Osteoblast (primary cell): ENCODE data around the gene INSM1. TPM values are rescaled to one million over a fixed set of nuclear protein-coding genes. Genes with fewer than 3 reads are reported as not detected.

ENCODE experiments used
- DNase-seq: peaks from one replicate; pipeline ENCODE4 v3.0.0; 2011; ENCODE audit warnings: low spot score, mixed read lengths; ENCODE audit not compliant: insufficient read length; ENCODE audit errors: missing footprints
- H2AFZ ChIP-seq: 2 replicates; pipeline ENCODE4 v1.6.0; 2011; ENCODE audit warnings: mild to moderate bottlenecking, low read length
- H3K27ac ChIP-seq: 2 replicates; pipeline ENCODE4 v1.5.1; 2011; ENCODE audit warnings: mild to moderate bottlenecking, low read depth, low read length, moderate library complexity
- H3K27me3 ChIP-seq: 2 replicates; pipeline ENCODE4 v1.6.0; 2012; ENCODE audit warnings: mild to moderate bottlenecking, control low read depth, inconsistent platforms, low read length, moderate library complexity; ENCODE audit not compliant: insufficient read depth
- H3K36me3 ChIP-seq: 2 replicates; pipeline ENCODE4 v1.5.1; 2011; ENCODE audit warnings: mild to moderate bottlenecking, low read length, control low read depth, moderate library complexity; ENCODE audit not compliant: insufficient read depth
- H3K4me1 ChIP-seq: 2 replicates; pipeline ENCODE4 v1.5.1; 2011; ENCODE audit warnings: mild to moderate bottlenecking, low read length, control low read depth, moderate library complexity; ENCODE audit not compliant: insufficient read depth
- H3K4me2 ChIP-seq: 2 replicates; pipeline ENCODE4 v1.6.0; 2011; ENCODE audit warnings: mild to moderate bottlenecking, low read length; ENCODE audit not compliant: insufficient read depth
- H3K4me3 ChIP-seq: fragments of 200-600 bp; sonication (generic); 3 replicates; pipeline ENCODE4 v1.5.1; 2012; ENCODE audit warnings: mild to moderate bottlenecking, low read length, inconsistent platforms; ENCODE audit not compliant: insufficient read depth
- H3K79me2 ChIP-seq: 2 replicates; pipeline ENCODE4 v1.6.0; 2012; ENCODE audit warnings: mild to moderate bottlenecking, low read length, control low read depth, inconsistent platforms; ENCODE audit not compliant: insufficient read depth
- H3K9me3 ChIP-seq: 2 replicates; pipeline ENCODE4 v1.5.1; 2011; ENCODE audit warnings: low read depth, low read length, control low read depth
- H4K20me1 ChIP-seq: 2 replicates; pipeline ENCODE4 v1.6.0; 2012; ENCODE audit warnings: mild to moderate bottlenecking, low read length, control low read depth; ENCODE audit not compliant: insufficient read depth
- total RNA-seq: library from RNA; depleted of rRNA; stranded (reverse); fragments of >200 nt; gene quantifications from 2 replicates; pipeline ENCODE4 v1.2.3, GENCODE V29; 2012
- TF ChIP-seq, protein P1 (sequence below): IDR thresholded peaks from 2 replicates; pipeline ENCODE4 v1.5.1; 2011; ENCODE audit warnings: mild to moderate bottlenecking, low read depth, low read length, moderate library complexity; ENCODE audit errors: extremely low read depth

INSM1 gene
- total RNA-seq, 1 donor = not detected

- H4K20me1 ChIP-seq = no peaks in the 10 kb centered on the region
- H3K27ac ChIP-seq = no peak overlapping the region
- H3K4me2 ChIP-seq = no peak overlapping the region
- no peaks in the 10 kb centered on the region for H3K79me2 ChIP-seq
- H3K27me3 ChIP-seq = peaks cover 39% of the 10 kb centered on the region
- H3K36me3 ChIP-seq = no peaks in the 10 kb centered on the region
- no peak for DNase-seq
- no peaks in the 10 kb centered on the region for H3K9me3 ChIP-seq
- no peaks in the 10 kb centered on the region for H3K4me1 ChIP-seq
- TF ChIP-seq, protein P1, sequence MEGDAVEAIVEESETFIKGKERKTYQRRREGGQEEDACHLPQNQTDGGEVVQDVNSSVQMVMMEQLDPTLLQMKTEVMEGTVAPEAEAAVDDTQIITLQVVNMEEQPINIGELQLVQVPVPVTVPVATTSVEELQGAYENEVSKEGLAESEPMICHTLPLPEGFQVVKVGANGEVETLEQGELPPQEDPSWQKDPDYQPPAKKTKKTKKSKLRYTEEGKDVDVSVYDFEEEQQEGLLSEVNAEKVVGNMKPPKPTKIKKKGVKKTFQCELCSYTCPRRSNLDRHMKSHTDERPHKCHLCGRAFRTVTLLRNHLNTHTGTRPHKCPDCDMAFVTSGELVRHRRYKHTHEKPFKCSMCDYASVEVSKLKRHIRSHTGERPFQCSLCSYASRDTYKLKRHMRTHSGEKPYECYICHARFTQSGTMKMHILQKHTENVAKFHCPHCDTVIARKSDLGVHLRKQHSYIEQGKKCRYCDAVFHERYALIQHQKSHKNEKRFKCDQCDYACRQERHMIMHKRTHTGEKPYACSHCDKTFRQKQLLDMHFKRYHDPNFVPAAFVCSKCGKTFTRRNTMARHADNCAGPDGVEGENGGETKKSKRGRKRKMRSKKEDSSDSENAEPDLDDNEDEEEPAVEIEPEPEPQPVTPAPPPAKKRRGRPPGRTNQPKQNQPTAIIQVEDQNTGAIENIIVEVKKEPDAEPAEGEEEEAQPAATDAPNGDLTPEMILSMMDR = no peak
- H3K4me3 ChIP-seq = no peak overlapping the region
- H2AFZ ChIP-seq = no peak overlapping the region
Observed at GRCh38 chr20:20358801-20359200, 9.1 kb upstream of the INSM1 start.

DNA sequence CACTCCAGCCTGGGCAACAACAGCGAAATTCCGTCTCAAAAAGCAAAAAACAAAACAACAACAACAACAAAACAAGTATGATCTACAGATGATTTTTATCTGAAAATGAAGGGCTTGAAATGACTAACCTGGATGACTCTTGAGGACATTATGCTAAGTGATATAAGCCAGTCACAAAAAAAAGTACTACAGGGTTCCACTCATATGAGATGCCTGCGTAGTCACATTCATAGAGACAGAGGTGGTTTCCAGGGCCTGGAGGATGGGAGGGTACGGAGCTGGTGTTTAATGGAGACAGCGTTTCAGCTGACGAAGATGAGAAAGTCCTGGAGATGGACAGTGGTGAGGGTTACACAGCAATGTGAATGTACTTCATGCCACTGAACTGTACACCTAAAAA, 8.3 kb upstream of the INSM1 start:
- H2AFZ ChIP-seq = no peak overlapping the region
- no peaks in the 10 kb centered on the region for H3K4me1 ChIP-seq
- no peak for DNase-seq
- TF ChIP-seq, protein P1 = no peak
- H3K27me3 ChIP-seq = peaks cover 48% of the 10 kb centered on the region
- no peak overlapping the region for H3K4me2 ChIP-seq
- H3K27ac ChIP-seq = no peak overlapping the region
- no peak overlapping the region for H3K4me3 ChIP-seq
- no peaks in the 10 kb centered on the region for H3K36me3 ChIP-seq
- no peaks in the 10 kb centered on the region for H4K20me1 ChIP-seq
- no peaks in the 10 kb centered on the region for H3K9me3 ChIP-seq
- no peaks in the 10 kb centered on the region for H3K79me2 ChIP-seq

DNA sequence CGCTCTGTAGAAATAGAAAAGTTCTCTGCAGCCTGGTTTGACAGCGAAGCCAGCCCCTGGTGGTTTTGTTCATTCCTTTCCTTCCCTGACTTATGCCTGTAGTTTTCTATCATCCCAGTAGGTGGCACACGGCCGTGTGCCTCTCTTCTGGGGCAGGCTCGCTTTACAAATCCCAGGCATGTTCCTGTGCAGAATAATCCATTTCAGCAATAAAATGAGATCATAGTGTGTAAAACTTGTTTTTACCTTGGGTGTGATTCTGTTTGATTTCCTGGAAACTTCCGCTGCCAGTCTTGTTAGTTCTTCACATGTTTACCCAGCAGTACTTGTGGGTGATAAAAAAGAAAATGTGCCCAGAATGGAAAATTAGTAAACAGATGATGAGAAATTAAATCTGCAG, 7.4 kb upstream of the INSM1 start:
- H3K4me3 ChIP-seq = no peak overlapping the region
- no peaks in the 10 kb centered on the region for H3K36me3 ChIP-seq
- no peak overlapping the region for H3K4me2 ChIP-seq
- H3K79me2 ChIP-seq = no peaks in the 10 kb centered on the region
- DNase-seq = peak; percentile 94
- H2AFZ ChIP-seq = no peak overlapping the region
- TF ChIP-seq, protein P1 = peak; percentile 91
- H3K27ac ChIP-seq = no peak overlapping the region
- H4K20me1 ChIP-seq = no peaks in the 10 kb centered on the region
- peaks cover 56% of the 10 kb centered on the region for H3K27me3 ChIP-seq
- H3K9me3 ChIP-seq = no peaks in the 10 kb centered on the region
- no peaks in the 10 kb centered on the region for H3K4me1 ChIP-seq

- H3K9me3 ChIP-seq = no peaks in the 10 kb centered on the region
- H2AFZ ChIP-seq = no peak overlapping the region
- TF ChIP-seq, protein P1 = no peak
- H3K4me2 ChIP-seq = no peak overlapping the region
- H3K79me2 ChIP-seq = no peaks in the 10 kb centered on the region
- H3K36me3 ChIP-seq = no peaks in the 10 kb centered on the region
- DNase-seq = no peak
- H3K4me1 ChIP-seq = no peaks in the 10 kb centered on the region
- H3K27ac ChIP-seq = no peak overlapping the region
- no peak overlapping the region for H3K4me3 ChIP-seq
- H3K27me3 ChIP-seq = peaks cover 74% of the 10 kb centered on the region
- no peaks in the 10 kb centered on the region for H4K20me1 ChIP-seq
Observed at GRCh38 chr20:20362774-20363433, 5.0 kb upstream of the INSM1 start.
